T-helper 2 cell (primary cell): ENCODE data around the gene TAF6L.
"Not testable (repeated sequence)": the region's sequence is repeated elsewhere in the genome, so short reads cannot be mapped to it uniquely, and the experiment has no call there.

Experiments
- DNase-seq, 5 experiments: peaks; one replicate each; pipeline versions ENCODE4 v3.0.0 to v3.0.0-alpha.2; 2012 to 2022

TAF6L gene

DNA sequence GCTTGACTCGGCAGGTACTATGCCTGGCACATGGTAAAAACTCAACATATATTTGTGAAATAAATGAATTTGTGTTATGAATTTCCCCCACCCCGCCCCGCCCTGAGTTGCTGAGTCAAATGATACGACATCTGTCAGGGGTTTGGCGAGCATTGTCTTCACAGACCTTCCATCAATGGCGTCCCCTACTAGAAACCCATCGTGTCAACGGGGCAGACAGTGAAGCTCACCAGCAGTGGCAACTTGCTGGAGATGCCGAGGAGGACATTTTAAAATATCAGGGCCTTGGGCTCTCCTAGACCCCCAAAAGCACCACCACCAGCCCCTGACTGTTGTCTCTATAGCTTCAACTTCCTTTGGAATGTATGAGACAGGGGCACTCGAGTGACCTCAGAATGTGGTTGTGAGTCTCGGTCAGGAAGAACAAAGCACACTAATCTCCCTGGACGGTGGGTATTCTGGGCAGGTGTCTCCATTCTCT is 34.8 kb downstream of the TAF6L start:
- DNase-seq = peak in 2 of 5 experiments; percentile 7 to 69

DNA sequence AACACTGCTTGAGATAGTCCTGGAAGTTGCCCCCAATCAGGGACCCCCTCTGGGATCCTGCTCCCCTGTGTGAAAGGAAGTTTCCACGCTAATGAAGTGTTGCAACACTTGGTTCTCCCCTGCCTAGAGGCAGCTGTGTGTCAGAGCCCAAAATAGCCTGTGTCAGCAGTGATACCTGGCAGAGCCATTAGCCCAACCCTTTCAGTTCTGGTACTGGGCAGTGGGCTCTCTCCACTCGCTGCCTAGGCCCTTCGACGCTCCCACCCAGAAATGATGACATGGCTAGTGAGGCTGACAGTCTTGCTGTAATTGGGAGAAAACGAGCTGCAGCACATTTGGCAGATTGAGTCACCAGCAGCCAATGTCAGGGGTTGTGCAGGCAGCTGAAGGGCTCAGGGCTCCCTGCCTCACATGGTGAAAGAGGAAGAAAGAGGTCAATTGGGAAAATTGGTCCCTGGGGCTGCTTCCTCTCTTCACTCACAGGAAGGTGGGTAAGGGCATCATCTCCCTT is 35.5 kb downstream of the TAF6L start:
- DNase-seq = no peak

DNA sequence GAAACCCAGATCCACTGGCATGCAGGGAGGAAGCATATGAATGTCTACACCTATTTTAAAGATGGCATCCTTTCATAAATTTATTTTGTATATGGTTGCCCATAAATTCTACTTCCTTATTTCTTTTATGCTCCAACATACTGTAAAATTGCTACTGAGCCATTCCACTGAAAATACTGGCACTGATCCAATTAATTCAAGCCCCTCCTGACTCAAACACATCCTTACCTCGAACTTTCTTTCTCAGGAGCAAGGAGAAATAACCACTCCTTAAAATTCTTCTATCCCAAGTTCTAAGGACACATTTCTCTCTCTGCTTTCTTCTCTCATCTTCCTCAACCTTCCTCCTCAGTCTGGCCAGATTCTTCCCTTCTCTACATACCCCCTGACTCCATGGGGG is 39.6 kb downstream of the TAF6L start:
- no peak for DNase-seq

DNA sequence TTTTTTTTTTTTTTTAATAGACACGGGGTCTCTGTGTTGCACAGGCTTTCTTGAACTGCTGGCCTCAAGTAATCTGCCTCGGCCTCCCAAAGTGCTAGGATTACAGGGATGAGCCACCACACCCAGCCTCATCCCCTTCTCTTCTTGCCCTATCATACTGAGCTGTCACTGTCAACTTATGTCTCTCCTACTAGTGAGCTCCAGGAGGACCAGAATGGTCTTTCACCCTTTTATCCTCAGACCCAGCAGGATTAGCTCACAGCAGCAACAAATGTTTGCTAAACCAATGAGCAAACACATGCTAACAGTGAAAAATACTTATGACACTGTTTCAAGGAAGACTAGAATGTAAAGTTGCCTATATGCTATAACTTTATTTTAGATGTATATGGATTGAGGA is 40.5 kb downstream of the TAF6L start:
- no peak for DNase-seq

DNA sequence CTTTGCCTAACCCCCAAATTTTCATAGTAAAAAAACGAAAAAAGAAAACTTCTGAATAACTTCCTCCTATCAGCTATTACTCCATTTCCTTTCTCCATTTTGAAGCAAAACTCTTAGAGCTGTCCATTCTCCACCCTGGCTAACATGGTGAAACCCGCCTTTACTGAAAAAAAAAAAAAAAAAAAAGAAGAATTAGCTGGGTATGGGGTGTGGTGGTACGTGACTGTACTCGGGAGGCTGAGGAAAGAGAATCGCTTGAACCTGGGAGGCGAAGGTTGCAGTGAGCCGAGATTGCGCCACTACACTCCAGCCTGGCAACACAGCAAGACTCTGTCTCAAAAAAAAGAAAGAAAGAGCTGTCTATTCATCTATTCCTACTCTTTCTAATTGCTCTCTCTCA is 45.4 kb downstream of the TAF6L start:
- no peak for DNase-seq

DNA sequence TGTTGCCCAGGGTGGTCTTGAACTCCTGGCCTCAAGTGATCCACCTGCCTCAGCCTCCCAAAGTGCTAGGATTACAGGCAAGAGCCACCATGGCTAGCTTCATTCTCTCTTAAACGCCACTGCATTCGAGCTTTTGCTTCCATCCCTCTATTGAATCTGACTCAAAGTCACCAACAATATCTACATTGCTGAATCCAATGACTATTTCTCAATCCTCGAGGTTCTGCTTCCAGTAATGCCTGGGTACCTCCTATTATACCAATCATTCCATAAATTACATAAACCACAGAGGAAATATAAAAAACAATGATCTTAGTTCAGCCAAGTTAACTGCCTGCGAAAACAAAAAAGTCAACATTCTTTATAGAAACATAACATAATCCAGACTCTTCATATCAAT is 45.9 kb downstream of the TAF6L start:
- no peak for DNase-seq

DNA sequence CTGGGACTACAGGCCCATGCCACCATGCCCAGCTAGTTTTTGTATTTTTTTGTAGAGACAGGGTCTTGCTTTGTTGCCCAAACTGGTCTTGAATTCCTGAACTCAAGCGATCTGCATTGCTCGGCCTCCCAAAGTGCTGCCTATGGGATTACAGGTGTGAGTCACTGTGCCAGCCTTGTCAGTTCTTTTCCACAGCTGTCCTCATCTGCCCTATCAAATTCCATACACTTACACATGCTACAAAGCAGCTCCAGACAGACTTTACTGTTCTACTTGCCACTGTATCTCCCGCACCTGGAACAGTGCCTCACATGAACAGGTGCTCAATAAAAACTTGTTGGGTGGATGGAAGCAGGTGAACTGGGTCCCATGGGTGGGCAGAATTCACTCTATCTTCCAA is 52.5 kb downstream of the TAF6L start:
- no peak for DNase-seq

DNA sequence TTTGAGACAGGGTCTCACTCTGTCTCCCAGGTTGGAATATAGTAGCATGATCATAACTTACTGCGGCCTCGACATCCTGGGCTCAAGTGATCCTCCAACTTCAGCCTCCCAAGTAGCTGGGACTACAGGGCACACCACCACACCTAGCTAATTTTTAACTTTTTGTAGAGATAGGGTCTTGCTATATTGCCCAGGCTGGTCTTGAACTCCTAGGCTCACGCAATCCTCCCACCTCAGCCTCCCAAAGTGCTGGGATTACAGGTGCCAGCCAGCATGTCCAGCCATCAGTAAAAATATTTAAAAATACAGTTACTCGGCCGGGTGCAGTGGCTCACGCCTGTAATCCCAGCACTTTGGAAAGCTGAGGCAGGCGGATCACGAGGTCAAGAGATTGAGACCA is 56.9 kb downstream of the TAF6L start:
- not testable (repeated sequence) for DNase-seq

DNA sequence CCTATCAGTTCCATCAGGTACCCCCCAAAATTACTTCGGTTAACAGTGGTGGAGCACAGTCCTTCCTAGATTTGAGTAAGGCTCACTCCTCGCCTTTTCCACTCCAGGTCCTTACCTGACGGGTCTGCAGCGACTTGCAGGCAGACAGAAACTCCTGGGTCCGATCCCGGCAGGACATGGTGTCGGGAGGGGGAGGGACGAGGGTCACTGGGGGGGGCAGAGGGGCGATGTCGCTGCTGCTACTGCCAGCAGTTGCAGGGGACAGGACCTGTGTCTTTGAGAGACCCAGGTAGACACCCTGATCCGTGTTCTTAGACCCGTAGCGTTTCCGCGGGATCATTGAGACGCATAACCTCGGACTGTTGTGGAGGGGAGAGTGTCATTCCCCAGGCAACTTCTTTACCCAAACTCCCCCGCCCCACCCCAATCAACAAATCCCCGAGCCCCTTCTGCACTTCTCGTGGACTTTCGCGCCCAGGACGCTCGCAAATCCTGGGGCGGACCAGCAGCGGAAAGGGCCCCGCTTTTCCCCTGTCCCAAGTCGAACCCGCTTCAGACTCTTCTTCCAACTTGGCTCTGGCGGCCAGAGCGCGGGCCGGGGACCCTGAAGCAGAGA is 59.8 kb downstream of the TAF6L start:
- DNase-seq = peak in 1 of 5 experiments; percentile 47

DNA sequence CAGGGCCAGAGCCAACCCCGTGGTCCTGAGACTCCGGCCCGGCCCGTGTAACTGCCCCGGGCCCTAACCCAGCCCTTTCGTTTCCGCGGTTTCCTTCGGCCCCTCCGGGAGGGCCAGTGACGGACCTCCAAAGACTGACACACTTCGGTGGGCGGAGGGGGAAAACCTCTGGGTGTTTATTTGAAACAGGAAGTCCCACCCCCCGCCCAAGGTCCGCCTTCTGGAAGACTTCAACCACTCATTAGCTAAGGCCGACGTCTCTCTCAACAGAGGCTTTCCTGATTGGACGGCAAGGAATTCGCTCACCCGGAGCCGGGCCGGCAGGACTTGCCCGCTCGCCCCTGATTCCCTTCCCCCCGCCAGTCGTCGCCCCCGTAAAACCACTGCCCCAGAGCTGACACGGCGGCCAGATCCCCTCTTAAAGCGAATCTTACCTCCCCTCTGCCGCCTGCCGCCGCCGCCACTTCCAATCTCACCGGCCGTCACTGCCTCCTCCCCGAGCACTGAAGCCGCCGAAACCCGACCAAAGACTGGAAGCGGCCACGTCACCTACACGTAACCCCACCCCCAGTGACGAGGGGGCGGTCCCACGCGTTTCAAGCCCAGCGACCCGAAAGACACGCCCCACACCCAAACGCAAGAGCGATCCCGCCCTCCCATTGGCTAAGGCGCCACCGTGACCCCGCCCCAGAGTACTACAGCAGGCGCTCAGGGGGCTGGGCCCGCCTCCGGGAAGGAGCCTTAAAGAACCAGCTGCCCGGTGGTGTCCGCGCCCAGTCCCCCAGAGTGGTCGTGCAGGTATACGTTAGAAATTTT is 60.5 kb downstream of the TAF6L start, which contains the start of gene STX5:
TSS of gene STX5 (minus strand) at position 532 of the 816 bp plus-strand sequence. CDS start 808 bp downstream, outside the sequence.
- peak; percentile 98 to 100 (median 99) for DNase-seq

DNA sequence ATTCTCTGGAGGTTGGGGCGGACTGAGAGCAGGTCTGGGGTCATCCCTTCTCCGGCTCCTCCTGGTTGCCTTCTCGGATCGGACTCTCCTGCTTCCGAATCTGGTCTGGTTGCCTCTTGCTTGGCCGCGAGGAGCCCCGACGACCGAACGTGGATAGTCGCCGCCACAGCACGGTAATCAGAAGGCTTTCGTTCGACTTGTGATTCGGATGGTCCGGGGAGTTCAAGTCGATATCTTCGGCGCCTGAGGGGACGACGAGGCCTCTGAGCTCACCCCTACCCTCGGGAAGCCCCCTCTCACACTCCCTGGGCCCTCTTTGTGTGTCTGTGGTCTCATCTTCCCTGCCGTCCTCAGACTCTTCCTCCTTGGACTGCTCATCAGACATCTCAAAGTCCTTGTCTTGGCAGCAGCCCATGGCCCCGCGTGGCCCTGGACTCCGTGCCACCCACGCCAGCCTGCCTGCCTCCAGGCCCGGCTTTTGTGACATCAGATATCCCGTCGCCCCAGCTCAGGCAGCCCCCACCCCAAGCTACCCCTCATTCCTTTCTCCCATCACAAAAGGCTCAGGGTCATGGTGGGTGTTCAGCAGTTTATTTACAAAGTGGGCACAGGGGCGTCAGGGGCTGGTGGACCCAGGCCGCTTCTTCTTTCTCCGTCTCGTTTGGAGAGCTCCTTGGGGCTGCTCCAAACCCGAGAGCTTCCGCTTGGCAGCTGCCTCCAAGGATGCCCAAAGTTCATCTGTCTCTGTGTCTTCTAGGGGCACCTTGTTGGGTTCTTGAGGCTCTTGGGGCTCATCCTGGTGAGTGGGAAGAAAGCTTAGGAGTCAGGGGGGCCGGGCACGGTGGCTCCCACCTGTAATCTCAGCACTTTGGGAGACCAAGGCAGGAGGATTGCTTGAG is 61.4 kb downstream of the TAF6L start, which contains the start of gene TEX54:
TSS of gene TEX54 (minus strand) at position 506 of the 899 bp plus-strand sequence.
- no peak for DNase-seq

DNA sequence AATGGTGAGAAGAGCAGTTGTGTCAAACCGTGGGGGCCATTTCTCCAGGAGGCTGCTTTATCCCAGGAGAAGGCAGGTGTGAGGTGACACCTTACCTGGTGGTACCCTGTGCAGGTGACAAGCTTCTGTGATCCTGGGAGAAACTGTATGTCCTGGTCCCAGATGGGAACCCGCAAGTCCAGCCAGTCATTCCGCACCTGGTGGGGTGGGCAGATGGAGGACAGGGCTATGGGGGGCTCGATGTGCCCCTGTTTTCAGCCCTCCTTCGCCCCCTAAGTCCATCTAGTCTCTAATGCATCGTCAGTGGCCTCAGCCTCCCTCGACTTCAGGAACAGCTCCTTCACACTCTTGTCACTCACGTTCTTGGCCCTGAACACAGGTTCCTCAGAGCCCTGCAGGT is 64.1 kb downstream of the TAF6L start:
- no peak for DNase-seq
